ENCODE measurements around the gene DTNB. TPM values are rescaled to one million over a fixed set of nuclear protein-coding genes. Genes with fewer than 3 reads are reported as not detected.
A peak's percentile ranks its signal among the peaks of the same experiment; 100 is the strongest.

DTNB gene
- total and polyA plus RNA-seq, 2 of the 4 experiments (the other 2 are of a cell fraction): 3.8 to 5.3 TPM

- Histone ChIP-seq H2AK5ac (ENCODE audit: low read depth, low read length) (no peak overlapping the region), H4K8ac (ENCODE audit: low read depth in 2 of 2, low read length in 2 of 2) (peak overlapping the region in 1 of 2 experiments; percentile 61; a peak in 2 of 4 replicates), H3K4me3 (ENCODE audit: insufficient read depth, low read depth, low read length) (peak overlapping the region; percentile 10; the same call in 1 of the 2 replicates), H2BK120ac (ENCODE audit: low read depth, low read length) (no peak overlapping the region), H3K36me3 (ENCODE audit: control insufficient read depth, insufficient read depth, low read length) (no peaks in the 10 kb centered on the region), H2BK5ac (ENCODE audit: low read depth, low read length, poor library complexity, severe bottlenecking) (no peak overlapping the region), H2AFZ (replicated peaks; ENCODE audit: low read length, poor library complexity) (peak overlapping the region; percentile 91), H3K4me1 (ENCODE audit: control insufficient read depth, insufficient read depth, low read length) (no peaks in the 10 kb centered on the region), H3K4ac (ENCODE audit: low read depth, low read length) (no peak overlapping the region), H3K79me1 (ENCODE audit: low read depth in 1 of 2, low read length in 2 of 2) (no peaks in the 10 kb centered on the region), H3K18ac (ENCODE audit: low read depth, low read length) (no peak overlapping the region), H4K91ac (ENCODE audit: insufficient read depth, low read depth, low read length) (no peak overlapping the region), H3K27ac (ENCODE audit: insufficient read depth, low read length) (no peak overlapping the region), H3K4me2 (ENCODE audit: low read depth, low read length) (peak overlapping the region; percentile 61), H2BK15ac (ENCODE audit: low read depth, low read length) (no peak overlapping the region), H3K9me3 (ENCODE audit: control insufficient read depth, insufficient read depth, low read length) (no peaks in the 10 kb centered on the region), H3K27me3 (ENCODE audit: control insufficient read depth, insufficient read depth, low read length) (no peaks in the 10 kb centered on the region; the same call in 1 of the 2 replicates), H4K5ac (ENCODE audit: low read depth, low read length) (no peak overlapping the region), H3K9me1 (ENCODE audit: insufficient read depth, low read length) (no peaks in the 10 kb centered on the region), H4K20me1 (ENCODE audit: insufficient read depth, low read length) (no peaks in the 10 kb centered on the region), H3K9ac (ENCODE audit: low read depth, low read length) (no peak overlapping the region), H3K23ac (ENCODE audit: low read depth, low read length) (no peak overlapping the region), H3K56ac (ENCODE audit: extremely low read depth, insufficient read depth, low read length) (no peak overlapping the region), H2AK9ac (replicated peaks; ENCODE audit: low read depth, low read length, poor library complexity) (peak overlapping the region; percentile 83), H2BK20ac (ENCODE audit: low read depth, low read length) (no peak overlapping the region), H3K14ac (replicated peaks; ENCODE audit: low read depth, low read length) (no peak overlapping the region)
- BruUV-seq (replicated peaks): no TSS peak
- POLR2A ChIA-PET (ENCODE audit: unreplicated experiment): interaction anchor here (0.7 to 0.8 kb wide), 2 partner anchors 30 to 137 kb away, joined by 6 to 17 read pairs; no protein-coding TSS in a partner anchor
- CTCF ChIA-PET: interaction anchor here (0.7 to 1.5 kb wide), 9 partner anchors 9 to 303 kb away, joined by 3 to 7 read pairs (median 4); no protein-coding TSS in a partner anchor
- in situ Hi-C loops (cut with MboI; ENCODE audit: low sequenced_read_pairs) (no loop called here), intact Hi-C loops (cut with micrococcal nuclease) (loop anchor here (1.0 to 5.0 kb wide), 2 partner anchors 161 to 301 kb away; no protein-coding TSS in a partner anchor), dilution Hi-C loops (cut with HindIII; ENCODE audit: low sequenced_read_pairs, unreplicated experiment) (no loop called here)
- TF ChIP-seq USF2 (IDR thresholded peaks at IDR 0.05; ENCODE audit: low read depth, low read length) (no peak), FOS (IDR thresholded peaks at IDR 0.05; ENCODE audit: low read depth, low read length) (no peak), RCOR1 (IDR thresholded peaks at IDR 0.05; ENCODE audit: insufficient replicate concordance, low read length) (no peak), RAD21 (IDR thresholded peaks at IDR 0.05; ENCODE audit: low read length) (no peak), CTCF (conservative IDR thresholded peaks at IDR 0.05; ENCODE audit: low read depth, low read length) (no peak), NFE2L2 (IDR thresholded peaks at IDR 0.05; ENCODE audit: low read depth, low read length) (no peak), CEBPB (IDR thresholded peaks at IDR 0.05; ENCODE audit: low read depth, low read length) (no peak), CHD1 (IDR thresholded peaks at IDR 0.05; ENCODE audit: low read depth, low read length) (no peak), POLR2A (IDR thresholded peaks at IDR 0.05; ENCODE audit: low read depth, low read length) (no peak), RFX5 (IDR thresholded peaks at IDR 0.05; ENCODE audit: low read depth, low read length) (no peak), MXI1 (IDR thresholded peaks at IDR 0.05; ENCODE audit: borderline replicate concordance, low read depth, low read length) (no peak), BHLHE40 (IDR thresholded peaks at IDR 0.05; ENCODE audit: low read depth, low read length) (no peak), MAFK (IDR thresholded peaks at IDR 0.05; ENCODE audit: low read depth, low read length) (no peak), ELK1 (IDR thresholded peaks at IDR 0.05; ENCODE audit: borderline replicate concordance, low read depth, low read length) (no peak)
- DNase-seq: no peak
- WGBS, 2 experiments (ENCODE audit: extremely low coverage in 2 of 2, insufficient read length in 1 of 2): 48% methylated on average over 21 of the region's 34 CpGs; no CpG with 5 or more reads in 1 of the 2 experiments
- no peak for ATAC-seq (ENCODE audit: low read depth)
These were observed 311.9 kb downstream of the DTNB start for GRCh38 chr2:25361261-25362048.
